Measurements from ENCODE around the gene GP1BA.

Gene GP1BA

GRCh38 chr17:4896332-4897197, 35.5 kb upstream of the GP1BA start:
- Histone ChIP-seq H3K36me3 (ENCODE audit: control insufficient read depth, insufficient read depth, low read length) (peaks cover 55% of the 10 kb centered on the region), H3K27ac (ENCODE audit: low read depth, low read length) (no peak overlapping the region)

GRCh38 chr17:4897198-4897687, 34.8 kb upstream of the GP1BA start:
- no peak overlapping the region for H3K4me3 ChIP-seq (ENCODE audit: low read depth, low read length)
- H3K27me3 ChIP-seq (ENCODE audit: control insufficient read depth, insufficient read depth, low read length), result no peaks in the 10 kb centered on the region
- H3K9ac ChIP-seq (ENCODE audit: low read depth, low read length), result no peak overlapping the region
- H3K4me1 ChIP-seq (ENCODE audit: control insufficient read depth, insufficient read depth, low read length), result peaks cover 3% of the 10 kb centered on the region; the same call in 1 of the 2 replicates
- peaks cover 50% of the 10 kb centered on the region for H3K36me3 ChIP-seq (ENCODE audit: control insufficient read depth, insufficient read depth, low read length)
- H3K9me3 ChIP-seq (ENCODE audit: control insufficient read depth, insufficient read depth, low read length), result no peaks in the 10 kb centered on the region
- no peak overlapping the region for H3K27ac ChIP-seq (ENCODE audit: low read depth, low read length)

More at GRCh38 chr17:4896332-4897197, 35.5 kb upstream of the GP1BA start:
- no peak overlapping the region for H3K9ac ChIP-seq (ENCODE audit: low read depth, low read length)
- peaks cover 3% of the 10 kb centered on the region; the same call in 1 of the 2 replicates for H3K4me1 ChIP-seq (ENCODE audit: control insufficient read depth, insufficient read depth, low read length)
- no peaks in the 10 kb centered on the region for H3K9me3 ChIP-seq (ENCODE audit: control insufficient read depth, insufficient read depth, low read length)
- no peaks in the 10 kb centered on the region for H3K27me3 ChIP-seq (ENCODE audit: control insufficient read depth, insufficient read depth, low read length)
- H3K4me3 ChIP-seq (ENCODE audit: low read depth, low read length), result no peak overlapping the region

GRCh38 chr17:4897785-4898184, 34.3 kb upstream of the GP1BA start:
- H3K36me3 ChIP-seq (ENCODE audit: control insufficient read depth, insufficient read depth, low read length), result peaks cover 45% of the 10 kb centered on the region

GRCh38 chr17:4898351-4898750, 33.7 kb upstream of the GP1BA start:
- Histone ChIP-seq H3K36me3 (ENCODE audit: control insufficient read depth, insufficient read depth, low read length) (peaks cover 39% of the 10 kb centered on the region), H3K9me3 (ENCODE audit: control insufficient read depth, insufficient read depth, low read length) (no peaks in the 10 kb centered on the region), H3K27me3 (ENCODE audit: control insufficient read depth, insufficient read depth, low read length) (no peaks in the 10 kb centered on the region), H3K4me1 (ENCODE audit: control insufficient read depth, insufficient read depth, low read length) (peaks cover 5% of the 10 kb centered on the region), H3K27ac (ENCODE audit: low read depth, low read length) (no peak overlapping the region), H3K4me3 (ENCODE audit: low read depth, low read length) (0 out of 2 replicates have a peak overlapping the region, but pooled peaks have one; percentile 65), H3K9ac (ENCODE audit: low read depth, low read length) (no peak overlapping the region)

More at GRCh38 chr17:4897785-4898184, 34.3 kb upstream of the GP1BA start:
- no peaks in the 10 kb centered on the region for H3K27me3 ChIP-seq (ENCODE audit: control insufficient read depth, insufficient read depth, low read length)
- no peaks in the 10 kb centered on the region for H3K9me3 ChIP-seq (ENCODE audit: control insufficient read depth, insufficient read depth, low read length)
- peaks cover 3% of the 10 kb centered on the region; the same call in 1 of the 2 replicates for H3K4me1 ChIP-seq (ENCODE audit: control insufficient read depth, insufficient read depth, low read length)
- H3K27ac ChIP-seq (ENCODE audit: low read depth, low read length), result no peak overlapping the region
- no peak overlapping the region for H3K4me3 ChIP-seq (ENCODE audit: low read depth, low read length)
- H3K9ac ChIP-seq (ENCODE audit: low read depth, low read length), result no peak overlapping the region

- Histone ChIP-seq H3K4me1 (ENCODE audit: control insufficient read depth, insufficient read depth, low read length) (peaks cover 7% of the 10 kb centered on the region), H3K27me3 (ENCODE audit: control insufficient read depth, insufficient read depth, low read length) (no peaks in the 10 kb centered on the region), H3K27ac (ENCODE audit: low read depth, low read length) (no peak overlapping the region), H3K4me3 (ENCODE audit: low read depth, low read length) (peak overlapping the region; percentile 65), H3K9ac (ENCODE audit: low read depth, low read length) (no peak overlapping the region; the same call in 1 of the 2 replicates), H3K9me3 (ENCODE audit: control insufficient read depth, insufficient read depth, low read length) (no peaks in the 10 kb centered on the region), H3K36me3 (ENCODE audit: control insufficient read depth, insufficient read depth, low read length) (peaks cover 33% of the 10 kb centered on the region)
Measured at GRCh38 chr17:4898927-4899326, 33.1 kb upstream of the GP1BA start.

GRCh38 chr17:4899341-4900230, 32.5 kb upstream of the GP1BA start, which contains the start of gene C17orf107:
Gene C17orf107 (plus strand): TSS chr17:4899536. CDS start chr17:4899763, 227 bp downstream.
- Histone ChIP-seq H3K27ac (ENCODE audit: low read depth, low read length) (no peak within 1 kb of the TSS), H3K9me3 (ENCODE audit: control insufficient read depth, insufficient read depth, low read length) (no peaks in the 10 kb centered on the region), H3K9ac (ENCODE audit: low read depth, low read length) (peak within 1 kb of the TSS; percentile 37), H3K4me1 (ENCODE audit: control insufficient read depth, insufficient read depth, low read length) (peaks cover 7% of the 10 kb centered on the region), H3K4me3 (ENCODE audit: low read depth, low read length) (peak within 1 kb of the TSS; percentile 65), H3K36me3 (ENCODE audit: control insufficient read depth, insufficient read depth, low read length) (peaks cover 27% of the 10 kb centered on the region), H3K27me3 (ENCODE audit: control insufficient read depth, insufficient read depth, low read length) (no peaks in the 10 kb centered on the region)

- H3K27me3 ChIP-seq (ENCODE audit: control insufficient read depth, insufficient read depth, low read length), result no peaks in the 10 kb centered on the region
- H3K4me1 ChIP-seq (ENCODE audit: control insufficient read depth, insufficient read depth, low read length), result peaks cover 7% of the 10 kb centered on the region
- H3K36me3 ChIP-seq (ENCODE audit: control insufficient read depth, insufficient read depth, low read length), result peaks cover 18% of the 10 kb centered on the region
- no peaks in the 10 kb centered on the region for H3K9me3 ChIP-seq (ENCODE audit: control insufficient read depth, insufficient read depth, low read length)
- peak overlapping the region; percentile 65; the same call in 1 of the 2 replicates for H3K4me3 ChIP-seq (ENCODE audit: low read depth, low read length)
- H3K9ac ChIP-seq (ENCODE audit: low read depth, low read length), result no peak overlapping the region
- H3K27ac ChIP-seq (ENCODE audit: low read depth, low read length), result no peak overlapping the region
Measured at GRCh38 chr17:4900231-4901107, 31.6 kb upstream of the GP1BA start.

DNA sequence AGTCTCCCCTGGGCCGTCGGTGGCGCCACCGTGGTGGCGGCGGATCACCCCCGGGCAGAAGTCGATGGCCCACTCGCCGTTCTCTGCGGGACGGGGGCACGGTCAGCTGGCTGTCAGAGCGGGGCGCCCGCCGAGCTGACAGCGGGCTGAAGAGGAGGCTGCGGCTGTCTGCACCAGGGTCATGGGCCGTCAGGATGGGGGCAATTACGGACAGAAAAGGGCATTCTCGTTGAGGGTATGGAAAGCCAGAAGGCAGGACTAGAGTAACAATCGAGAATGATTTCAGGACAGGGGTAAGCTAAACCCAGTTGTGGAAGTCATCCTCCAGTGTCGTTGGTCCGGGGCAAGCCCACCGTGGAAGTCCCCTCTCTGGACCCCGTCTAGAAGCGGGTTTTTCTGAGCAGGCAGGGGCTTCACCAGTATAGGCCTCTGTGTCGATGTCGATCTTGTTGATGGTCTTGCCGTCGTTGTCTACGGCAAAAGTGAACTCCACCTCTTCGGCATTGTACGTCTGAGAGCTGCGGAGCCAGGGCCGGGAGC, 30.9 kb upstream of the GP1BA start:
- no peak overlapping the region for H3K27ac ChIP-seq (ENCODE audit: low read depth, low read length)
- peaks cover 7% of the 10 kb centered on the region for H3K4me1 ChIP-seq (ENCODE audit: control insufficient read depth, insufficient read depth, low read length)
- peaks cover 14% of the 10 kb centered on the region for H3K36me3 ChIP-seq (ENCODE audit: control insufficient read depth, insufficient read depth, low read length)
- H3K4me3 ChIP-seq (ENCODE audit: low read depth, low read length), result peak overlapping the region; percentile 65; the same call in 1 of the 2 replicates
- no peaks in the 10 kb centered on the region for H3K27me3 ChIP-seq (ENCODE audit: control insufficient read depth, insufficient read depth, low read length)
- no peak overlapping the region for H3K9ac ChIP-seq (ENCODE audit: low read depth, low read length)
- H3K9me3 ChIP-seq (ENCODE audit: control insufficient read depth, insufficient read depth, low read length), result no peaks in the 10 kb centered on the region

DNA sequence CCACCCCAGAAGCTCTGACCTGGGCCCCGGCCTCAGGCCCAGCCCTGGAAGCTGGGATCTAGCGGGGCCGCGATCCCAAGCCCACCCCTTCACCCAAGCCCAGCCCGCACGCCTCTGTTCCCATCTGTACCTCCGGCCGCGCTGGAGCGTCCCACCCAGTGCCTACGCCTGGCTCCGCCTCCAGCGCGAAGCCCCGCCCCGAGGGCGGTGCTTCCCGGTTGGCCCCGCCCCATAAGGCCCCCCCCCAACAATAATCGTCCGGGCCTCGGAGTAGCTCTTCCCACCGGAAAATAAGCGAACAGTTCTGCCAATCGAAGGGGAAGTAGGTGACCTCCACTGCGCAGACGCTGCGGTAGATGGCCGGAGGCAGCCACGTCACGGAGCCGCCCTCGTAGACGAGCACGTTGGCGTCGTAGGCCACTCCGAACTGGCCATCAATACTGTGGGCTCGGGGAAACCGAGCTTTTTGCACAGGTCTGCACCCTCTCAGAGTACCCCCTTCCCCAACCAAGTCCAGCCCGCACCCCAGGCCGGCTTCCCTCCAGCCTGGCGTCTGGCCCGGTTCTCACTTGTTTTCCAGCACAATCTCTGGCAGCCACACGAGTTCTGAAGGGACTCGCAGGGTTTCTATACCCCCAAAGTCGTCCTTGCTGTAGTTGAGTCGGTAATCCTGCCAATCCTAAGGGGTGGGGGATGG, 30.3 kb upstream of the GP1BA start:
- H3K9ac ChIP-seq (ENCODE audit: low read depth, low read length), result no peak overlapping the region
- no peak overlapping the region for H3K27ac ChIP-seq (ENCODE audit: low read depth, low read length)
- H3K36me3 ChIP-seq (ENCODE audit: control insufficient read depth, insufficient read depth, low read length), result peaks cover 8% of the 10 kb centered on the region
- H3K4me3 ChIP-seq (ENCODE audit: low read depth, low read length), result no peak overlapping the region
- no peaks in the 10 kb centered on the region for H3K9me3 ChIP-seq (ENCODE audit: control insufficient read depth, insufficient read depth, low read length)
- H3K4me1 ChIP-seq (ENCODE audit: control insufficient read depth, insufficient read depth, low read length), result peaks cover 7% of the 10 kb centered on the region
- H3K27me3 ChIP-seq (ENCODE audit: control insufficient read depth, insufficient read depth, low read length), result no peaks in the 10 kb centered on the region
